Thyroid gland (tissue), 4 donors: ENCODE data around the gene DKK3.

Experiments
- POLR2A ChIP-seq, 2 donors: fragments of 450-650 bp; IDR thresholded peaks; one replicate each; pipeline ENCODE4 v1.6.1; 2017; ENCODE audit warnings: antibody characterized with exemption in 2 of 2, mild to moderate bottlenecking in 2 of 2, moderate library complexity in 1 of 2
- TF ChIP-seq, protein P1 (sequence below), 6 experiments: fragments of 200-600 bp in 3 of 6; fragments of 450-650 bp in 3 of 6; sonication (generic) in 3 of 6; IDR thresholded peaks; one replicate each; pipeline ENCODE4 v1.5.1; 2016 to 2019; ENCODE audit warnings: antibody characterized with exemption in 6 of 6, mild to moderate bottlenecking in 2 of 6, inconsistent platforms in 1 of 6, moderate library complexity in 1 of 6

DNA sequence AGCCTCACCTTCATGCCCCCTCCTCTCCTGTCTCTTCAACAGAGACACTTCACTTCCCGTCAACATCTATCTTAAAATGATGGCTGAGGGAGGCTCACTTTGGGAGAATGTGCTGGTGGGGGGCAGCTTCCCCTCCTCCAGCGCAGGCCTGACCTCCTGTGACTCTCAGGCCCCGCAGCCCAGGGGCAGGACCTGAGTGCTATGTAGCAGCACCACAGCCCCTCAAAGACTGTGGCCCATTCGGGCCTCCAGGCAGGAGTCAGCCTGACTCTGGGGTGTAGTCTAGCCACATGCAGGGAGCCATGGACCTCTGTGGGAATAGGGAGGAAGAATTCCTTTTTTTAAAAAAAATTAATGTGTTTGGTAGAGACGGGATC is 43.7 kb downstream of the DKK3 start:
- TF ChIP-seq, protein P1, sequence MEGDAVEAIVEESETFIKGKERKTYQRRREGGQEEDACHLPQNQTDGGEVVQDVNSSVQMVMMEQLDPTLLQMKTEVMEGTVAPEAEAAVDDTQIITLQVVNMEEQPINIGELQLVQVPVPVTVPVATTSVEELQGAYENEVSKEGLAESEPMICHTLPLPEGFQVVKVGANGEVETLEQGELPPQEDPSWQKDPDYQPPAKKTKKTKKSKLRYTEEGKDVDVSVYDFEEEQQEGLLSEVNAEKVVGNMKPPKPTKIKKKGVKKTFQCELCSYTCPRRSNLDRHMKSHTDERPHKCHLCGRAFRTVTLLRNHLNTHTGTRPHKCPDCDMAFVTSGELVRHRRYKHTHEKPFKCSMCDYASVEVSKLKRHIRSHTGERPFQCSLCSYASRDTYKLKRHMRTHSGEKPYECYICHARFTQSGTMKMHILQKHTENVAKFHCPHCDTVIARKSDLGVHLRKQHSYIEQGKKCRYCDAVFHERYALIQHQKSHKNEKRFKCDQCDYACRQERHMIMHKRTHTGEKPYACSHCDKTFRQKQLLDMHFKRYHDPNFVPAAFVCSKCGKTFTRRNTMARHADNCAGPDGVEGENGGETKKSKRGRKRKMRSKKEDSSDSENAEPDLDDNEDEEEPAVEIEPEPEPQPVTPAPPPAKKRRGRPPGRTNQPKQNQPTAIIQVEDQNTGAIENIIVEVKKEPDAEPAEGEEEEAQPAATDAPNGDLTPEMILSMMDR (IDR thresholded peaks at IDR 0.05), result no peak
- TF ChIP-seq POLR2A (IDR thresholded peaks at IDR 0.05), result no peak
